Left lung (tissue), 10 donors: Measurements from ENCODE around the gene XAF1. TPM values are rescaled to one million over a fixed set of nuclear protein-coding genes. Genes with fewer than 3 reads are reported as not detected.

Experiments used
- ATAC-seq: fragments of 200-7000 bp; cut with Tn5 transposase; one replicate; pipeline ENCODE4 v1.9.1; 2020; ENCODE audit warnings: moderate library complexity
- DNase-seq, 4 donors: peaks; one replicate each; pipeline ENCODE4 v3.0.0-alpha.2; 2013 to 2020
- H3K27ac ChIP-seq, 2 donors: fragments of 200-600 bp; sonication (generic) in 1 of 2; one replicate each; pipeline versions ENCODE4 v1.5.0 to v1.8.0; 2020 to 2021
- H3K27me3 ChIP-seq, 2 donors: fragments of 200-600 bp; sonication (generic) in 1 of 2; one replicate each; pipeline versions ENCODE4 v1.5.0 to v1.8.0; 2020 to 2021
- H3K36me3 ChIP-seq, 2 donors: fragments of 200-600 bp; sonication (generic) in 1 of 2; one replicate each; pipeline versions ENCODE4 v1.5.0 to v1.8.0; 2020 to 2021
- H3K4me1 ChIP-seq, 2 donors: fragments of 200-600 bp; one replicate each; pipeline ENCODE4 v1.8.0; 2021
- H3K4me3 ChIP-seq, 2 donors: fragments of 200-600 bp; sonication (generic) in 1 of 2; one replicate each; pipeline versions ENCODE4 v1.5.0 to v1.8.0; 2020 to 2021; ENCODE audit warnings: mild to moderate bottlenecking in 1 of 2
- H3K9me3 ChIP-seq, 2 donors: fragments of 200-600 bp; sonication (generic) in 1 of 2; one replicate each; pipeline versions ENCODE4 v1.5.0 to v1.8.0; 2020 to 2021
- CTCF ChIP-seq, 2 donors: fragments of 200-600 bp; sonication (generic) in 1 of 2; IDR thresholded peaks; one replicate each; pipeline versions ENCODE4 v1.5.0 to v1.8.0; 2021; ENCODE audit warnings: antibody characterized with exemption in 2 of 2
- intact Hi-C, 2 donors: fragments of 100-400 bp; cut with DNase I; formaldehyde crosslinking; loops; one replicate each; pipeline versions ENCODE4 v1.11.2 to v1.14.2; 2022
- polyA plus RNA-seq, 6 donors: library from polyadenylated mRNA; unstranded; fragments of 120-200 nt; gene quantifications; one replicate each; pipeline ENCODE4 v1.2.1, GENCODE V29; 2013; ENCODE audit not compliant: insufficient read length in 6 of 6
- total RNA-seq, 2 donors: library from RNA; stranded (reverse); fragmentation: NEBNext Ultra II Directional; extraction: Animal tissue kit (Norgen Biotek cat#: 25700); gene quantifications; one replicate each; pipeline ENCODE4 v1.2.1, GENCODE V29; 2021
- donor health status: DM: no; HTN: yes; CAD: no.
- donor health status: DM: no; HTN: no; CAD: no.

The XAF1 gene
- total and polyA plus RNA-seq, 8 donors = 19.8 to 63.0 (median 30.3) TPM

DNA sequence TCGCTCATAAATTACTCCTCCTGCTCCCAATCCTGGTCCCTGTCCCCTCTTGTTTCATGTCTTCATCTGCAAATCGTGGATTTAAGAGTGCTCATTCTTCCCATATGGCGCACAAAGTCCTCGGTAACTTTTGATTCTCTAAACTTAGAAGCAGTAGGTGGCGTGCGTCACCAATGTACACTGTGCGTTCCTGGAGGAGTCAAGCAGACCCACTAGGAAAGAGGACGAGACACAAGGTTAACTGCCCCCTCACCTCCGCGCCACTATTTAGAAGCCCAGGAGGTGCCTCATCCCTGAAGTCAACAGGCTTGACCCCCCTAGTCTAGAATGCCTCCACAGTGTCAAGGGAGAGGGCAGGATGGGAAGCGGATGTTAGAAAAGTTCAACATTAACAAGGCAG, 45.5 kb upstream of the XAF1 start:
- ATAC-seq = no peak
- TF ChIP-seq CTCF (IDR thresholded peaks at IDR 0.05) = no peak
- Histone ChIP-seq H3K27me3 (peaks cover 23 to 87% of the 10 kb centered on the region in 2 donors), H3K4me3 (no peak overlapping the region), H3K9me3 (no peaks in the 10 kb centered on the region), H3K27ac (no peak overlapping the region), H3K4me1 (peaks cover 12 to 16% of the 10 kb centered on the region in 2 donors), H3K36me3 (no peaks in the 10 kb centered on the region)
- DNase-seq = no peak
- intact Hi-C loops = no loop called here

GRCh38 chr17:6711081-6711674, 44.7 kb upstream of the XAF1 start:
- DNase-seq (no peak), ATAC-seq (no peak)
- Histone ChIP-seq H3K36me3 (no peaks in the 10 kb centered on the region), H3K27ac (no peak overlapping the region), H3K9me3 (no peaks in the 10 kb centered on the region), H3K27me3 (peaks cover 23 to 88% of the 10 kb centered on the region in 2 donors), H3K4me3 (no peak overlapping the region), H3K4me1 (peaks cover 12 to 16% of the 10 kb centered on the region in 2 donors)
- TF ChIP-seq CTCF (IDR thresholded peaks at IDR 0.05) = no peak
- intact Hi-C loops = no loop called here

DNA sequence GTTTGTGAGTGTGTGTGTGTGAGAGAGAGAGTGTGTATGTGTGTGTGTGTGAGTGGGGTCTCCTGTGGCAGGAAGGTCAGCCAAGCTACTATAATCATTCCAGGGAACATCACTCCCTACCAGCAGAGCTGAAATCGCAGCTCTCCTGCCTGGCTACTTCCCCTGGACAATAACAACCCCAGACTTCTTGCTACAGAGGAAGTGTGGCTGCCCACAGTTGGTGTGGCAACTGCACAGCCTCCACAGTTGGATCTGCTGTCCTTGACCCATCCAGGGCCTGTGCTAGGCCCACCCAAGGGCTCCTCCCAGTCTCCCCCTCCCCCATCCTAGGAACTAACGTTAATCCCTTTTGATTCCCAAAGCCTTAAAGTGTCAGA, 44.2 kb upstream of the XAF1 start:
- H3K27ac ChIP-seq = no peak overlapping the region
- DNase-seq (no peak), ATAC-seq (peak; percentile 58)
- intact Hi-C loops = no loop called here
- TF ChIP-seq CTCF (IDR thresholded peaks at IDR 0.05) = no peak
- peaks cover 12 to 16% of the 10 kb centered on the region in 2 donors for H3K4me1 ChIP-seq
- no peak overlapping the region for H3K4me3 ChIP-seq
- peaks cover 23 to 88% of the 10 kb centered on the region in 2 donors for H3K27me3 ChIP-seq
- no peaks in the 10 kb centered on the region for H3K9me3 ChIP-seq
- no peaks in the 10 kb centered on the region for H3K36me3 ChIP-seq

GRCh38 chr17:6712058-6712853, 43.6 kb upstream of the XAF1 start:
- DNase-seq (peak in 1 of 4 donors; percentile 40), ATAC-seq (no peak)
- Histone ChIP-seq H3K4me3 (no peak overlapping the region), H3K9me3 (no peaks in the 10 kb centered on the region), H3K4me1 (peaks cover 12 to 16% of the 10 kb centered on the region in 2 donors), H3K36me3 (no peaks in the 10 kb centered on the region), H3K27me3 (peaks cover 23 to 83% of the 10 kb centered on the region in 2 donors), H3K27ac (no peak overlapping the region)
- intact Hi-C loops = no loop called here
- no peak for TF ChIP-seq CTCF (IDR thresholded peaks at IDR 0.05)

GRCh38 chr17:6712854-6713129, 43.1 kb upstream of the XAF1 start:
- no peaks in the 10 kb centered on the region for H3K9me3 ChIP-seq
- peak overlapping the region in 1 of 2 donors; percentile 11 for H3K4me3 ChIP-seq
- peaks cover 12 to 16% of the 10 kb centered on the region in 2 donors for H3K4me1 ChIP-seq
- TF ChIP-seq CTCF (IDR thresholded peaks at IDR 0.05) = no peak
- H3K27me3 ChIP-seq = peaks cover 23 to 82% of the 10 kb centered on the region in 2 donors
- no peak for DNase-seq
- no peak overlapping the region for H3K27ac ChIP-seq
- ATAC-seq = no peak
- intact Hi-C loops = no loop called here
- no peaks in the 10 kb centered on the region for H3K36me3 ChIP-seq
